Motor neuron (in vitro differentiated cells): ENCODE results near the gene MYO3A. TPM values are rescaled to one million over a fixed set of nuclear protein-coding genes. Genes with fewer than 3 reads are reported as not detected.
"Not testable (repeated sequence)": the region's sequence is repeated elsewhere in the genome, so short reads cannot be mapped to it uniquely, and the experiment has no call there.

Experiments
- ATAC-seq, 8 experiments: fragments of 200-7000 bp; cut with Tn5 transposase; replicated peaks in 6 of 8; 2 replicates each; pipeline ENCODE4 v1.8.0; 2021; ENCODE audit warnings: mild to moderate bottlenecking in 8 of 8, moderate library complexity in 8 of 8
- H3K27ac ChIP-seq, 2 donors: fragments of 250-450 bp; sonication (Bioruptor Pico); 2 replicates each; pipeline ENCODE4 v1.9.0; 2021; ENCODE audit warnings: antibody characterized with exemption in 2 of 2, mild to moderate bottlenecking in 2 of 2, moderate library complexity in 1 of 2
- H3K4me1 ChIP-seq, 2 donors: fragments of 250-450 bp; sonication (Bioruptor Pico); replicated peaks in 1 of 2; 2 replicates each; pipeline ENCODE4 v1.6.1; 2021; ENCODE audit warnings: antibody characterized with exemption in 2 of 2, mild to moderate bottlenecking in 2 of 2, moderate library complexity in 1 of 2
- H3K4me3 ChIP-seq, 5 donors: fragments of 250-450 bp; sonication (Bioruptor Pico); 2 replicates each; pipeline ENCODE4 v1.9.0; 2021; ENCODE audit warnings: antibody characterized with exemption in 5 of 5, mild to moderate bottlenecking in 5 of 5, moderate library complexity in 4 of 5
- WGBS, 10 experiments: fragments of 450-650 bp; shearing (Covaris generic); methylation state at CpG; one replicate each; pipeline ENCODE4 v1.0.0; 2022; 5-methylcytosine and 5-hydroxymethylcytosine counted together
- in situ Hi-C, 9 experiments: fragments of 400-800 bp; cut with MboI; loops; one replicate each; pipeline ENCODE4 v1.15.0; 2021; ENCODE audit warnings: low sequenced_read_pairs in 9 of 9, low pct_unique_long_range_greater_than_20kb in 2 of 9; ENCODE audit not compliant: unreplicated experiment in 9 of 9
- total RNA-seq, 8 experiments: library from RNA; unstranded; fragments of 300-600 nt; gene quantifications; 2 replicates each; pipeline versions ENCODE4 v1.2.3 to v1.2.4, GENCODE V29; 2022

The MYO3A gene
- total RNA-seq, 8 experiments from 2014 or later, result 0.07 to 4.0 (median 1.6) TPM; not detected in 1

DNA sequence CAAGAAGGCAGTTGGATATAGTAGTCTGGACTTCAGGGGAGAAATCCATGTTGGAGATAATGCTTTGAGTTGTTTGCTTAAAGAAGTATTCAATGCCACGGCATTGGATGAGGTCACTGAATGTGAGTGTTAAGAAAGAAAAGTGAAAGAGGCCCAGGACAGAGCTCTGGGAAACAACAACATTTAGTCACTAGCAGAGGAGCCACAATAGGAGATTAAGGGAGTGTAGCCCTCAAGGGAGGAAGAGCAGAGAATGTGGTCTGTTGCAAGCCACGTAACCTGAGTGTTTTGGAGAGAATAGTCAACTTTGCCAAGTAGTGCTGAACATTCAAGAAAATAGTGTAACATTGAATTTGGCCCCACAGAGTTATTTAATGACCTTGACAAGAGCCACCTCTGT, 114.7 kb downstream of the MYO3A start:
- H3K4me3 ChIP-seq, result no peak overlapping the region
- ATAC-seq, result no peak
- no peaks in the 10 kb centered on the region for H3K4me1 ChIP-seq
- no peak overlapping the region for H3K27ac ChIP-seq
- in situ Hi-C loops, result no loop called here
- WGBS, 10 experiments, result 0 to 100% (median 53%) methylated on average over 1 to 2 of the region's 2 CpGs; no CpG with 5 or more reads in 2 of the 10 experiments

DNA sequence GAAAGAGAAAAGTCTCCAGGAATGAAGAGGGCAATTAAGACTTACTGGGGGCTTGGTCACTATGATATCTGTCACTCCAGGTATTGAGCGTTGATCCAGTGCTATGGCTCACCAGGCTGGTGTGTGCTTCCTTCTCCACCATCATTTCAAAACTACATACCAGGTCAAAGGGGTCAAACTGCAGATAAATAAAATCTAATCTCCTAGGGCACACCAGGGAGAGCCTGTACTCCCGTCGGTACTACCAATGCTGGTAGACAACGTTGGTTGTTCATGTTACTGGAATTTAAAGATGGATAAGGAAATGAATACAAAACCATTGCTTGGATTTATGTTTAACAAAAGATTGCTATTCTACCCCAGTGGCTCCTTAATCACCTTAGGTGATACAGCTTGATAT, 118.3 kb downstream of the MYO3A start:
- in situ Hi-C loops, result no loop called here
- H3K4me1 ChIP-seq, result no peaks in the 10 kb centered on the region
- no peak overlapping the region for H3K4me3 ChIP-seq
- no peak for ATAC-seq
- WGBS, 10 experiments, result 0 to 100% (median 70%) methylated on average over 1 to 4 of the region's 4 CpGs; no CpG with 5 or more reads in 1 of the 10 experiments
- H3K27ac ChIP-seq, result no peak overlapping the region

DNA sequence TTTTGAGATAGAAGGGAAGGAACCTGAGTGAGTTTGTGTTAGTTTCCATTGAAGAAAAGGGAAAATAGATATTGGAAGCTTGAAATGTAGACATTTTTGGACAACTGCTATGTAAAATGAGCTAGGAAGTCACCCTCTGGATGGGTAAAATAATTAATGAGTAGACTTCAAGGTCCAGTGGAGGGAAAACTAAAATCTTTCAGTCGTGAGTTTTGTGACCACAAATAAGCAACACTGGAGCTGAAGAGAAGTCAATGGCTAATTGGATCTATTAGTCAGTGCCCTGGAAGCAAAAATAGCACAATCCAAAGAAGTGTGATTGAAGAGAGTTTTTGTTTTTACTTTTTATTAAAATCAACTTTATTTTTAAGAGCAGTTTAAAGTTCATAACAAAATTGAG, 123.4 kb downstream of the MYO3A start:
- H3K4me1 ChIP-seq, result no peaks in the 10 kb centered on the region
- in situ Hi-C loops, result no loop called here
- H3K27ac ChIP-seq, result no peak overlapping the region
- H3K4me3 ChIP-seq, result no peak overlapping the region
- no peak for ATAC-seq
- WGBS, 10 experiments, result 0 to 100% (median 76%) methylated on average over 1 of the region's 1 CpG; no CpG with 5 or more reads in 4 of the 10 experiments

DNA sequence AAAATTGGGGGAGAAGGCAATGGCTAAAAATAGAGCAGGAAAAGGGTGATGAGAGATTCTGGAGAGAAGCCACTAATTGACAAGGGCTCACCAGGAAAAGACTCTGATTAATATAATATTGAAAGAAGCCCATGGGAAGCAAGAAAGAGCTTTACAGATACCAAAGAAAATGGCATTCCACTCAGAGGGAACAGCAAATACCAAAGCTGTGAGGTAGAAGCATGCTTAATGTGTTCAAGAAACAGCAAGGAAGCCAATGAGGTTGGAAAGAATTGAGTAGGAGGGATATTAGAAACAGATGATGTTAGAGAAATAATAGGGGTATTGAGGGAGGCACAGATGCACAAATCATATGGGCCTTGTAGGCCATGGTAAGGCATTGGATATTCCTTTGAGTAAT, 130.1 kb downstream of the MYO3A start:
- in situ Hi-C loops, result no loop called here
- H3K27ac ChIP-seq, result no peak overlapping the region
- no peak overlapping the region for H3K4me3 ChIP-seq
- peaks cover 0 to 4% of the 10 kb centered on the region in 2 donors for H3K4me1 ChIP-seq
- no peak for ATAC-seq

DNA sequence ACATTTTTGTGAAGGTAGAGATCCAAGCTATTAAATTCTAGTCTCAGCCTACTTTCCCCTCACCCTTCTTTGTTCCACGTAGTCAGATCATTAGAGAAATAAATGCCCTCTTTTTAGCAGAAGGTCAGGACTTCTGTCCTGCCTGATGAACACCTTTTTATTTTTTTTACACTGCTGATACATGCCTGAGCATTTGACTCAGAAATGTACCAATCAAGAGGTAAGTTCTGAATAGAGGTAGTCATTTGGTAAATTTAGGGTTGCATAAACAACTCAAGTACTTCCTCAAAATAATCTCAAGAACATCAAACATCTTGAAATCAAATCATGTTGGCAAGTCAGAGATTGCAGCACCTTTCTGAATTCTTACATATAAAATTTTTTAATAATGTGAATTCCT, 133.7 kb downstream of the MYO3A start:
- H3K27ac ChIP-seq, result no peak overlapping the region
- in situ Hi-C loops, result no loop called here
- 0 to 90% (median 83%) methylated on average over 1 of the region's 1 CpG; no CpG with 5 or more reads in 5 of the 10 experiments for WGBS, 10 experiments
- no peak for ATAC-seq
- no peak overlapping the region for H3K4me3 ChIP-seq
- peaks cover 0 to 4% of the 10 kb centered on the region in 2 donors for H3K4me1 ChIP-seq

DNA sequence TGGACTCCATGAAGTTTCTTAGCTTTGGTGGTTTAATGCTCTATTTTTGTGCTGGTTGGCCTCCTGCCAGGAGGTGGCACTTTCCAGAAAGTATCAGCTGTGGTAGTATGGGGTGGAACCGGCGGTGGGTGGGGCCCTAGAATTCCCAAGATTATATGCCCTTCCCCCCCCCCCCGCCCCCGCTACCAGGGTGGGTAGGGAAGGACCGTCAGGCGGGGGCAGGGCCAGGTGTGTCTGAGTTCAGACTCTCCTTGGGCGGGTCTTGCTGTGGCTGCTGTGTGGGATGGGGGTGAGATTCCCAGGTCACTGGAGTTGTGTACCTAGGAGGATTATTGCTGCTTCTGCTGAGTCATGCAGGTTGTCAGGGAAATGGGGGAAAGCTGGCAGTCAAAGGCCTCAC, 146.9 kb downstream of the MYO3A start:
- H3K27ac ChIP-seq, H3K4me3 ChIP-seq, in situ Hi-C loops, ATAC-seq, H3K4me1 ChIP-seq: not testable (repeated sequence)
- no CpG with 5 or more reads among the region's 7 CpGs for WGBS, 10 experiments

DNA sequence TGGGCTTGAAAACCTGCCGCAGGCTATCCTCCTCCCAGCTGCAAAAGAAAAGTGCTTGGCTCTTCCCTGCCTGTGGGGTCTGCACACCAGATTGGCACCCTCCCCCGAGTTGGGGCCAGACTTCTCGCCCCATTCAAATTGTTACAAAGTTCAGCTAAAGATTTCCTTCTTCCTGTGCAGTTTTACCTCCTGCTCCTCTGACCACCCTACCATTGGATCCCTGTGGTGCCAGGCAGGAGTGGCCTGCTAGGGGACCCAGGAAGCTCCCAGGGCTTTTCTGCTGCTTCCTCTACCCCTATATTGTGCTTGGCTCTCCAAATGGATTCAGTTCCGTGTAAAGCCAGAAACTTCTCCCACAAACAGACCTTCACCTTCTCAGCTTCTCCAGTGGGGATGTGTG, 147.4 kb downstream of the MYO3A start:
- Histone ChIP-seq H3K4me3 (no peak overlapping the region), H3K27ac (no peak overlapping the region), H3K4me1 (no peaks in the 10 kb centered on the region)
- no peak for ATAC-seq
- in situ Hi-C loops, result no loop called here
- 37 to 92% (median 65%) methylated on average over 2 to 4 of the region's 4 CpGs; no CpG with 5 or more reads in 6 of the 10 experiments for WGBS, 10 experiments

DNA sequence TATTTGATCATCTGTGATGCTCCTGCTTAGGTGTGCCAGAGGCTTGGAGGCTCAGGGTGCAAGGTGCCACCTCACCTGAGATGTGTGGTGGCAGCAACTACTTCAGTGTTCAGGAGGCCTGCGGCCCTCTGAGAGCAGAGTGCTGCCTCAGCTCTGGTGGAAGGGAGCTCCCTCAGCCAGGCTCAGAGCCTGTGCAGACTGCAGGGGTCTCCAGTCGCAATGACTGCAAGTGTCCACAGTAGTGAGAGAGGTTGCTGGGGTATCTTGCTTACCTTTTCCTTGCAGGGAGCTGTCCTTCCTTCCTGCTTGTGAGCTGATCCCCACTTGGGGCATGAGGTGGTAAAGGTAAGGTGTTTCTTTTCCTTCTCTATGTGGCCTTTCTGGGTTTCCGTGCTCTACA, 151.5 kb downstream of the MYO3A start:
- ATAC-seq, result no peak
- WGBS, 10 experiments, result 56 to 100% (median 97%) methylated on average over 1 to 2 of the region's 3 CpGs; no CpG with 5 or more reads in 6 of the 10 experiments
- Histone ChIP-seq H3K4me3 (no peak overlapping the region), H3K4me1 (no peaks in the 10 kb centered on the region), H3K27ac (no peak overlapping the region)
- in situ Hi-C loops, result no loop called here

DNA sequence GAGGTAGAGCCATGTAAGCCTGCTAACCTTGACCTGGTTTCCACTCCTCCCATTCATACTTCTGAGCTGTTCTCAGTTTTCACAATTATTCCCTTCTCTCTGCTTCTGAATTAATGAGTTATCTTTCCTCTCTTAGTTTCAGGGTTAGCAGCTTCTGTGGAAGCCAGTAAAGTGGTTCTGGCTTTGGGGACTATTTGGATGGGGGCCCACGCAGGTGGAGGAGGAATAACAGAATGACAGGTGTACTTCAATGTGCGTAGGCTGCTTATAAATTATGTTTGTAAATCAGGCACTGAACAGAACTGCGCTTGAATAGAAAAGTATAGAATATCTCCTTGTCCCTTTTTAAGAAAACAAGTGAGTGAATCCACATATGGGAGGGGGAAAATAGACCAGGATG, 153.6 kb downstream of the MYO3A start:
- no peak overlapping the region for H3K27ac ChIP-seq
- in situ Hi-C loops, result no loop called here
- H3K4me3 ChIP-seq, result no peak overlapping the region
- 0 to 100% (median 82%) methylated on average over 1 to 3 of the region's 3 CpGs for WGBS, 10 experiments
- ATAC-seq, result no peak
- no peaks in the 10 kb centered on the region for H3K4me1 ChIP-seq

DNA sequence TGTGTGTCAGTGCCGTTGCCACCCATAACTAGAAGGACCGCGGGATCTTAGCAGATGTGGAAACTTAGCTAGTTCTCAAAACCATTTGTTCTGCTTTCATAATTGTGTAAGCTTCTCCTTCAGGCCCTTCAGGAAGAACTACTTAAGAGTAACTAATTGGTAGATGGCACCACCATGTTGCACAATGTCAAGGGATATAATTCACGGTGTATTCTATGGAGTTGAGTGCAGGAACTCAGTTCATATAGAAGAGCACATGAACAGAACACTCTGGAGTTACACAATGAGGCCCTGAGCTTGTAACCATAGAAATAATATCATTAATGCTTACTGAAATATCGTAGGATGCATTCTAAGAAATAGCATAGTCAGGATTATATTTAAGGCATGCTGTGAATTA, 156.0 kb downstream of the MYO3A start:
- ATAC-seq, result no peak
- Histone ChIP-seq H3K27ac (no peak overlapping the region), H3K4me3 (no peak overlapping the region), H3K4me1 (no peaks in the 10 kb centered on the region)
- in situ Hi-C loops, result no loop called here
- 0 to 100% (median 57%) methylated on average over 1 to 4 of the region's 5 CpGs; no CpG with 5 or more reads in 1 of the 10 experiments for WGBS, 10 experiments

DNA sequence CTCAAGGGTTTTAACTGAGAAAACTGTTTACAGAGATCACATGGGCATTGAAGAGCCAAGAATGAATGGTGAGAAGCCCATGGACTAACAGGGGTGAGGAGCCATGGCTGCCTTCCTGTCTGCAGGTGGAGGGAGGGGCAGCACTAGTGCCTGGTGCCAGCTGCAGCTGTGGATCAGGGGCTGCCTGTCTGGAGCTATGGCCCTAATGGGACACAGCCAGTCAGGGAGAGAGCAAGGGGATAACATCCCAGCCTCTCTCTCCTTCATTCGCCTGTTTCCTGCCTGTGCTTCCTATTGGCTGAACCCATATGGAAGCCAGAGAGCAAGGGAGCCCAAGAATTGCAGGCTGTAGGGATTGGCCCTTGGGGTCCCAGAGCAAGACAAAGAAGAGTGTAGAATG, 156.7 kb downstream of the MYO3A start:
- in situ Hi-C loops, result no loop called here
- 0 to 100% (median 50%) methylated on average over 1 of the region's 1 CpG; no CpG with 5 or more reads in 6 of the 10 experiments for WGBS, 10 experiments
- Histone ChIP-seq H3K4me1 (no peaks in the 10 kb centered on the region), H3K27ac (peak overlapping the region in 1 of 2 donors; percentile 22), H3K4me3 (no peak overlapping the region)
- ATAC-seq, result peak in 1 of 8 experiments; percentile 44

DNA sequence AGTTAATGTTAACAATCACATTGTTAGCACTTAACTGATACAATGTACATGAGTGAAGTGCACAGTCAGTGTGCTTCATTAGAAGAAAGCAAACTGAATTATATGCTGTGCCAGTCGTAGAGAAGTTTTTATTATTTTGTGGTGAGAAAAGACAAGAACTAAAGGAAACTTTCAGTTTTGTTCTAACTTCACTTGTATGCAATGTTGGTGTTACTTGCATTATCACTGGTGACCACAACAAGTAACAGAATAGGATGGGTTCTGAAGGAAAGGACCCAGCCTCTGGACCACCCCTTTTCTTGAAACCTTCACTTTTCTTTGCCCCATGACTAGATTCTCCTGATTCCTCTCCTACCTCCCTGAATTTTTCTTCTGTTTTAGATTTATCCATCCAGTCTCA, 159.2 kb downstream of the MYO3A start:
- 0 to 100% (median 29%) methylated on average over 1 of the region's 1 CpG; no CpG with 5 or more reads in 5 of the 10 experiments for WGBS, 10 experiments
- Histone ChIP-seq H3K4me1 (no peaks in the 10 kb centered on the region), H3K27ac (no peak overlapping the region), H3K4me3 (no peak overlapping the region)
- in situ Hi-C loops, result no loop called here
- no peak for ATAC-seq

DNA sequence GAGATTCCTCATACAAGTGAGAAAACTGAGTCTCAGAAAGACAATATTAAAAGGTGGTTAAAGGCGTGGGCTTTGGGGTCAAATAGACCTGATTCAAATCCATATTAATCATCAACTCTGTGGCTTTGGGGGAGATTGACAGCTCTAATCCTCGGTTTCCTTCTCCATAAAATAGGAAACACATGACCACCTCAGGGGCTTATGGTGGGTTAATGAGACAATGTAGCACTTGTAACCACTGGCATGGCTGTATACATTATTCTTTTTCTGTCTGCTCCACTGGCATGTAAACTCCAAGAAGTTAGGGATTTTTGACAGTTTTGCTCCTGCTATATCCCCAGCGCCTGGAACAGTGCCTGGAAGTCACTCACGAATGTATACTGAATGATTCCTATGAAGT, 161.8 kb downstream of the MYO3A start:
- in situ Hi-C loops, result no loop called here
- H3K4me1 ChIP-seq, result no peaks in the 10 kb centered on the region
- WGBS, 10 experiments, result 8 to 100% (median 75%) methylated on average over 1 to 4 of the region's 4 CpGs; no CpG with 5 or more reads in 1 of the 10 experiments

DNA sequence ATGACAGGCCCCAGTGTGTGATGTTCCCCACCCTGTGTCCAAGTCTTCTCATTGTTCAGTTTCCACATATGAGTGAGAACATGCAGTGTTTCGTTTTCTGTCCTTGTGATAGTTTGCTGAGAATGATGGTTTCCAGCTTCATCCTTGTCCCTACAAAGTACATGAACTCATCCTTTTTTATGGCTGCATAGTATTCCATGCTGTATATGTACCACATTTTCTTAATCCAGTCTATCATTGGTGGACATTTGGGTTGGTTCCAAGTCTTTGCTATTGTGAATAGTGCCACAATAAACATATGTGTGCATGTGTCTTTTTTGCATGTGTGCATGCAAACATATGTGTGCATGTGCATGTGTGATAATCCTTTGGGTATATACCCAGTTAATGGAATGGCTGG, 163.5 kb downstream of the MYO3A start:
- ATAC-seq, H3K27ac ChIP-seq, in situ Hi-C loops, H3K4me3 ChIP-seq, H3K4me1 ChIP-seq: not testable (repeated sequence)
- no CpG with 5 or more reads among the region's 1 CpG for WGBS, 10 experiments

More for the DNA sequence above, 161.8 kb downstream of the MYO3A start:
- no peak for ATAC-seq
- no peak overlapping the region for H3K27ac ChIP-seq
- no peak overlapping the region for H3K4me3 ChIP-seq
